GM19099 (cell line): ENCODE data around the gene BORA.

Source experiments
- POLR2A ChIP-seq: IDR thresholded peaks from 3 replicates; pipeline ENCODE4 v1.6.1; 2011; ENCODE audit warnings: low read depth; ENCODE audit not compliant: insufficient read length; ENCODE audit errors: extremely low read depth

BORA gene

DNA sequence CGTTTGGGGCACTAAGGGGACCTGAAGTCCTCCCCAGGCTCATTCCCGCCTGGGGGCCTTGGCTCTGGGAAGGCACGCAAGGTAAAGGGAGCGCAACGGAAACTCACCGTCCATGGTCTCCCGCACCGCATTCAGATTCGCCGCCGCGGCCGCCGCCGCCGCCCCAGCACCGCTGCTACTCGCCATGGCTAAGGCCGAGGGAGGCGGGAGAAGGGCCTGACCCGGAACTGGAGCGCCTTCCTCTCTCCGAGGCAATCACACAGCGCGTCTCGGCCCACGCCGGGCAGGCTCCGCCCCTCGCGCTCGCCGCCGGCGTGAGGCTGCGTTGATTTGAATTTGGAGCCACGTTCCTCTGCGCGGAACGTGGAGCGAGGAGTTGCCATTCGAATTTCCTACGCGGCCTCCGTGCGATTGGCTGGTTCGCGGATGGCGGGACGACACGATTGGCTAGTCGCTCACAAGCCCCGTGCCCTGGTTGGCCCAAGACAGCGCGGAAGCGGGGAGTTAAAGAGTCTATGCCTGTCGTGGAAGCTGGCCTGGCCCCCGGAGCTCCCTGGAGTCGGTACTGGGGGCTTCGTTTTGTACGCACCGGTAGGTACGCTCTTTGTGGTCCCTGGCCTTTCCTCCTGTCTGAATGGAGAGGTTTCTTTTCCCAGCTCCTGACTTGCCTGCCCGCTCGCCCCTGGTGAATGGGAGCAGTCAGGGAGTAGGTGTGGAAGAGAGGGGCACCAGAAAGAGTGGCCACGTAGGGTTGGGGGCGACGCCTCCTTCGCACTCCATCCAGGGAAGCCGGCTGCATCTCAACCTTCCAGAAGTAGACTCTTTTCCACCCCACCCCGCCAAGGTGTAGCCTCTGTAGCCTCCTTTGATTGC is at the start of gene BORA, which contains the start of gene MZT1:
TSS of gene BORA (plus strand) at position 507 of the 873 bp plus-strand sequence. CDS start 1,018 bp downstream, outside the sequence.
TSS of gene MZT1 (minus strand) at position 213 of the 873 bp plus-strand sequence. CDS start at position 186, 27 bp downstream.
- TF ChIP-seq POLR2A = peak; percentile 89

DNA sequence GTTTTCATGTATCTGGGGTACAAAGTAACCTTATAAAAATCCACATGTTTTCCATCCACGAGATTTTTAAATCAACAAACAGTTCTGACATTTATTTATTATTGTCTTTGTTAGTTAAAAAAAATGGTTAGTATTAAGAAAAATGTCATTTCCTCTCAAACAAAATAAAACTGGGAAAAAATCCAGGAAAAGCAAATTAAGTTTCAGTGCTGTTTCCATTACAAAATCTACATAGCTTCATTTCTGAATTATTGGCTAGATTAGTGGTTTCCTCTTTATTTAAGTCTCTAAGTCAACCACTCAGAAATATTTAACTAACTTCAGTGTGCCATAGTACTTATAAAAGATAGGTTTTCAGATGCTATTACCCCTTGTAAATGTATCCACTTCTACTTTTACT is 49.4 kb upstream of the BORA start:
- no peak for TF ChIP-seq POLR2A

DNA sequence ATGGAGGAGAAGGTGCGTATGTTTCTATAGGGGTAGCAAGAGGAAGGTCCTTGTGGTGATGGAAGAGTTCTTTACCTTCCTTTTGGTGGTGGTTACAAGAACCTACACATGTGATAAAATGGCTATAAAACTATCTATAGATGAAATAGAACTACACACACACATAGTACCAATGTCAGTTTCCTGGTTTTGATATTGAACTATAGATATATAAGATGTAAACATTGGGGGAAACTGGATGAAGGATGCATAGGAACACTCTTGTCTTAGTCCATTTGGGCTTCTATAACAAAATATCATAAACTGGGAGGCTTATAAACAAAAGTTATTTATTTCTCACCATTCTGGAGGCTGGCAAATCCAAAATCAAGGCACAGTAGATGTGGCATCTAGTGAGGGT is 47.4 kb upstream of the BORA start:
- TF ChIP-seq POLR2A = no peak

DNA sequence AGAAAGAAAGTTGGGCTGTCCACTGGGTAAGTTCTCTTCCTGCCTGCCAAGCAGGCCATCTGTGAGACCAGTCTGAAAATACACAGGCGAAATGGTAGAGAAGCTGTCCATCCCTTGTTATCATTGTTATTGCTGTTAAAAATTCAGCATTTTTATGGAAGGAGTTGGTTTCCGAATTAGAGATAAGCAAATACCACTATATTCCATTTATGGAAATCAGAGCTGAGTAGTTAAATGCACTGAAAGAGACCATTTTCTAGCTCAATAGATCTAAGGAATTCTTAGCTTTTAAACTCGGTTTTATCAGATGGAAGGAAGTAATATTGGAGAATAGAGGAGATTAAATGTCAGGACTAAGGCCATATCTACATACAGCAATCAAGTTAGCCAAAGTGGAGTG is 41.0 kb upstream of the BORA start:
- no peak for TF ChIP-seq POLR2A

DNA sequence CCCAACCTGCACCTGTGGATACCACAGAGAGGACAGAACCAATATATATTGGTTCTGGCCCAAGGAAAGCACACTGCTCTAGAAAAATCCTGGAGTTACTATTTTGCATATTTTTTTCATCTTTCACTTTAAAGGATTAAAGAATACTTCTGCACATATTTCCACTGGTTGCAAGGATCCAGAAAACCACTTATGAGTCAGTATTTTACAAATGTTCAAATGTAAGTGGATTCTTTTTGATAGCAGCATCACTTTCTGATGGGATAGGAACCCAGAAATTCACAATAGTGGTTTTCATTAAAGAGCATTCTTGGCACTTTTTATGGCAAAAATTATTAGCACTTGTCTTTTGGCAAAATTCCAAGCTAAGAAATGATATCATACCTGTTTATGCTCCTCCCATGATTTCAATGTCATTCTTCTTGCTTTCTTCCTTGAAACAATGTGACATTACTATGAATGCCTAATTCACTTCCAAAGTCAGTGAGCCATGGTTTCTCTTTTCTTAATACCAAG is 38.5 kb upstream of the BORA start:
- no peak for TF ChIP-seq POLR2A

DNA sequence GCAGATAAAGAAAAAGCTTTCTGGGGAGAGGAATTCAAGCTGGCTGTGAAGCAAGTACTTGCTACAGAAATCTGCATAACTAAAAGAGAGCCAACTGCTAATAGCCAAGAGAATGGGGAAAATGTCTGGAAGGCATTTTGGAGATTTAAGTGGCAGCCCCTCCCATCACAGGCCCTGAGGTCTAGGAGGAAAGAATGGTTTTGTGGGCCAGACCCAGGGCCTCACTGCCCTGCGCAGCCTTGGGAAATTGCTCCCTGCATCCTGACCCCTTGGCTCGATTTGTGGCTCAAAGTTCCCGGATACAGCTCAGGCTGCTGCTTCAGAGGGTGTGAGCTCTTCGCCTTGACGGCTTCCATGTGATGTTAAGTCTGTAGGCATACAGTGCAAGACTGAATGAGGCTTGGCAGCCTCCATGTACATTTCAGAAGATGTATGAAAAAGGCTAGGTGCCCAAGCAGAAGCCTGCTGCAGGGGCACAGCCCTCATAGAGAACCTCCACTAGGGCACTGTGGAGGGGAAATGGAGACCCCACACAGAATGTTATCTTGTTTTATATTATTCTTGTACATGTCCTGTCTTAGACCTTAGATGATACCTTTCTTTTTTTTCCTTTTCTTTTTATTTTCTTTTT is 34.7 kb upstream of the BORA start:
- no peak for TF ChIP-seq POLR2A

DNA sequence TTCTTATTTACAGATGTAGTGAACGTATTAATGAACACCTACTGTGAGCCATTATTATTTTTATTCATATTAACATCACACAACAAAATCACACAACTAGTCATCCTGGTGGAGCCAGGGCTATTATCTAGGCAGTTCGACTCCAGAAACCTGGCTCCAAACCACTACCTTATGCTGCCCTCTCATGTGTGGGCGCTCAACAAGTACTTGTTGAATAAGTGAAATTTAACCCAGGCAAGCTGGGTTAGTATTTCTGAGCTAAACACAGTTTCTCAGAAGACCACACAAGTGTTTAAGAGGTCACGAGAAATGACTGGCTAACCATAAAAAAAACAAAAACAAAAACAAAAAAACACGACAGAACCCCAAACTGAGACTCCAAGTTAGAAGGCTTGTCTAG is 33.9 kb upstream of the BORA start:
- no peak for TF ChIP-seq POLR2A

DNA sequence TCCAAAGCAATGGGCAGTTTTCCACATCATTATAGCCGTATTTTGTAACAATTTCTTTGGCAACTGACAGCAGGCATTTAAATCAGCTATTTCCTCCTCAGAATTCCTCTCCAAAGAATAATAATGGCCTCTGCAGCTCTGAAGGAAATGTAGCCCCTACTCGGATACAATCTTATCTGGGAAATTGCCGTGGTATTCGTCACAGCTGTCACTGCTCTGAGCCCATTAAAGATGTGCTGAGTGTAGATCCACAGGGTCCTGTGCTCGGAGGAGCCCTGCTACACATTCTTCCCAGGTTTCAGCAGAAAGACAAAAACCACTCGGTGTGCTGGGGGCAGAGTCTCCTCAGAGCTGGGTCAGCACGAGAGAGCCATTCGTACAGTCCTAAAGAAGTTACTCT is 33.4 kb upstream of the BORA start:
- TF ChIP-seq POLR2A = no peak

DNA sequence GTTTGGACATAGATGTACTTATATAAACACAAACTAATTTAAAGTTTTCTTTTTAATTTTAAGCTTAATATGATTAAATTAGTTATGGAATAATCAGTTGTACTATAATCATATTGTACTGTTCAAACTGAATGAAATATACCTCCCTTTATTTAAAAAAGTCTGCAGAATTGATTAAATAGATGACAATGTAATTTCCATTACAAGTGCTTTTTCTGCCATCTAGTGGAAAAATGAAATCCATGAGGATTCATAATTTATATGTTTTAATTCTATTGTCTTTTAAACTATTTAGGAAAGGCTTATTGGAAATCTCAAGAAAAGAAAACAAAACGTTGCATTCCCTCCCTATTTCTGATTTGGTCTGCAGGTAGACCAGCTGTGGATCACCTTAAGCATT is 31.1 kb upstream of the BORA start:
- no peak for TF ChIP-seq POLR2A

DNA sequence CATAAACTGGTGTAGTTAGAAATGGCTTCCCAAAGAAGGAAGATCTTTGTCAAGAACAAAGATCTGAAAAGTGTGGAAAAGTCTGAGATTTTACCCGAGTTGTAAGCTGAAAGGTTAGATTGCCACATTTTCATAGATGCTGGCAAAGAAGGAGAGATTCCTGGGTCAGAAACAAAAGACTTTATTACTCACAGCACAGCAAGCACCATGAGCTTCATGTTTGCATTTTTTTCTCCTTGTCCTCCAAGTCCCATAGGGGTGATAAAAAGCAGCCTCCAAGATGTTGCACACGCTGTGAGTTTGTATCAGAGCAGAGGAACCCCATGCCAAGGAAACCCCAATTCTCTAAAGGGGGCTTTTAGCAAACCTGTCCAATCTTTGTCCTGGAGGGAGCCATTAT is 29.6 kb upstream of the BORA start:
- no peak for TF ChIP-seq POLR2A

DNA sequence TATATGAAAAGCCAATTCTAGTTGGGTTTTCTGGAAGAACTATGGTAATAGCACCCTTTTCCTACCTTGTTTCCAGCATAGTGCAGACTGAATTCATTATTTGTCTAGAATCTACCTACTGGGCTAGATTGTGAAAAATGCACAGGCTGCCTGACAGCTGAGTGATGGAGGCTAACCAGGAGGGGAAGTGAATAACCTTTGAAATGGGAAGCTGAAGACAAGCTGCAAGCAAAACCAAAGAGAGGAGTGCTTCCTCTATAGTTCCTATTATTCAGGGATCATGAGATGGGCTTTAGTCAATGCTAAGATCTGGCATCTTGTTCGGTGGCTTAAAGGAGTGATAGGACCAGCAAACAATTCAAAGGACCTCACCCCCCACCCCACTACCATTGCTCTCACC is 27.2 kb upstream of the BORA start:
- TF ChIP-seq POLR2A = no peak

DNA sequence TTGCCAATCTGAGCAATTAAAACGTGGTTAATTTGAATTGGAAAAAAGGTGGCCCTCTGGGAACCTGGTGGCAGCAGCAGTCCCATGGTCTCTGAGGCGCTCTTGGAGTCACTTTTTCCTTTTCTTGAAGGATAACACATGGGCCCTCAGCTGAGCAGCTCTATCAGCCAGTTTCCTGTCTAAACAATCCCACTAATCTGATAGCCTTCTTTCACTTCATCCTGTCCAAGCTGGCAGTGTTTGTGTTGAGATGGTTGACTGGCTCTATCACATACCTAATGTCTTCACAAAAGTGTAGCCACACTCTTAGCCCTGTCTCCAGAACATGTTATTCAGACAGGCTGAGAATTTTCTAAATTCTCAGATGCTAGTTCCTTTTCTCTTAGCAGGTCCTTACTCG is 10.9 kb upstream of the BORA start:
- no peak for TF ChIP-seq POLR2A

DNA sequence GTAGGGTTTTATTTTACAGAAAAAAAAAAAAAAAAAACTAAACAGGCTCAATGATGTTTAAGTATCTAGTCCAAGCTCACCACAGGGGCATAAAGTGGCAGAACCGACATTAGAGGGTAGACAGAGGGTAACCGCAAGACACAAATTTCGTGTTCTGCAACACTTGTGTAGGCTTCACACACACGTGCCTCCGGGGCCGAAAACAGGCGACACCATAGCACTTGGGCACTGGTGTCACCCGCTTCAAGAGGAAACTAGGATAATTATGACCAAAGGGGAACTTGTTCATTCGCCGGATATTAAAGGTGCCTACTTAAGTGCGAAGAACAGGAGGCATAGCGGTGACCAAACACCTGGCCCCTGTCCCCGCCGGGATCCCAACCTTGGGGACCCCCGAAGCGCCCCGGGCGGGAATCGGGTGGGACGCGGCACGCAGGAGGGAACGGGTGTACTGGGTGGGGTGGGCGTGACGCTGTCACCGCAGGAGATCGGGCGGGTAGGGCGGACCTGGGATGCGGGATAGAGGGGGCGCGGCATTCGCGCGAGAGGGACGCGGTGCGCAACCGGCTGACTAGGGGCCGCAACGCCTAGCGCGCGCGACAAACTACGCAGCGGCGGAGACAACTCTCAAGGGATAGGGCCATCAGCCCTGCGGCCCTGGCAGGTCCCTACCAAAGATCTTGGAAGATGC is 852 bp upstream of the BORA start:
- no peak for TF ChIP-seq POLR2A

DNA sequence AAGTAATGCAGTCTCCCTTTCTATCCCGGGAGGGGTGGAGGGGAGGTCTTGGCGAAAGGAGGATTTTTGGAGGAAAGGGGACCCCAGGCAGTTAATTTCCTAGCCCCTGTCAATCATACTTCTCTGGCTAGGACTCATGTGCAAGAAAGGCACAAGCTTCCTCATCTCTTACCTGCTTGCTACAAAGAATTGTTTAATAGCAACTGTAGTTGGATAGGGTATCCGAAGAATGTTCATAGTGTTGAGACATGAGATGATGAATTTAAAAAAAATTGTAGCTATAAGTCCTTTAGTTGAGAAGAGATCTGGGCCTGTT is 525 bp downstream of the BORA start:
- TF ChIP-seq POLR2A = no peak

DNA sequence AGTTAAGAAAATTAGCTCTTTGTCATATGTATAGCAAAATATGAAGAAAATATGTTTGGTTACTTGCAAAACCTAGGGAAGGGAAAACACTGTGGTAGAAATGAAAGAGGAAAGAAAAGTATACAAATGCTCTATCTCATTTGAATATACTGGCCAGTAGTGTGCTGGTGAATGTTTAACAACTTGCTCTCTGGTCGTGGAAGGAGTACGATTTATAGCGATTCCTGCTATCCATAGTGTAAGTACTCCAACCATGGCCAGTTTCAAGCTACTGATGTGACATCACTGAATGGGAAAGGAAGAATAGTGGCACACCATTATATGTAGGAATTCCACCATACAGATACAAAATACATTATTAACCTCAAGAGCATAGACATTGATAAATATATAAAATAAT is 9.3 kb downstream of the BORA start:
- TF ChIP-seq POLR2A = no peak
